ENCODE data around the gene PYCR2.

GRCh38 chr1:225890346-225891228 is 33.5 kb downstream of the PYCR2 start:
- TF ChIP-seq POLR2A (IDR thresholded peaks at IDR 0.05; ENCODE audit: low read length) (no peak), CTCF (IDR thresholded peaks at IDR 0.05) (no peak), JUNB (IDR thresholded peaks at IDR 0.05) (no peak), HDAC2 (IDR thresholded peaks at IDR 0.05) (no peak), EHMT2 (IDR thresholded peaks at IDR 0.05; ENCODE audit: low read depth) (no peak), RAD21 (conservative IDR thresholded peaks at IDR 0.05 in 1 of 2, IDR thresholded peaks at IDR 0.05 in 1 of 2) (no peak), MAX (IDR thresholded peaks at IDR 0.05) (no peak), KDM1A (IDR thresholded peaks at IDR 0.05; ENCODE audit: low read depth) (no peak), EP300 (IDR thresholded peaks at IDR 0.05) (no peak), BHLHE40 (IDR thresholded peaks at IDR 0.05; ENCODE audit: low read depth, low read length) (no peak), ESRRA (IDR thresholded peaks at IDR 0.05; ENCODE audit: borderline replicate concordance, low read length) (no peak), CEBPB (IDR thresholded peaks at IDR 0.05) (no peak), ZSCAN20 (CRISPR knock-in tag; IDR thresholded peaks at IDR 0.05) (no peak), REST (IDR thresholded peaks at IDR 0.05) (no peak)

All from A549 (cell line).